K562 (cell line): ENCODE data around the gene ZNF318. TPM values are rescaled to one million over a fixed set of nuclear protein-coding genes. Genes with fewer than 3 reads are reported as not detected.

Experiments
- ATAC-seq: fragments of 200-7000 bp; cut with Tn5 transposase; 3 replicates; pipeline ENCODE4 v1.9.1; 2020; ENCODE audit warnings: moderate library complexity
- BruUV-seq: library from RNA; stranded (reverse); fragments of 400-500 nt; replicated peaks from 2 replicates; lab custom pipeline; 2021; lab: Mats Ljungman, UMichigan
- CTCF ChIA-PET: fragments of 300-600 bp; formaldehyde crosslinking; extraction: SDS; loops from one replicate; lab custom pipeline; 2021; ENCODE audit warnings: low intra/inter-chr PET ratio; lab: Yijun Ruan, JAX
- POLR2A ChIA-PET: fragments of 300-600, 350-650 bp; sonication (Branson Sonifier 250); formaldehyde crosslinking; extraction: SDS; loops from one replicate; lab custom pipeline; 2021; ENCODE audit warnings: antibody characterized with exemption, inconsistent platforms; lab: Yijun Ruan, JAX
- DNase-seq, 4 experiments: peaks; one replicate each; pipeline versions ENCODE4 v3.0.0 to v3.0.0-alpha.2; 2011 to 2018; ENCODE audit warnings: low spot score in 3 of 4, mixed read lengths in 3 of 4; ENCODE audit errors: extremely low read depth in 1 of 4
- FAIRE-seq: peaks from 2 replicates; lab custom pipeline; 2011; peaks lifted over from hg19 to GRCh38; lab: Jason Lieb, UNC
- H2AFZ ChIP-seq: 2 replicates; pipeline ENCODE4 v1.6.0; 2011; ENCODE audit warnings: low read depth, low read length, control low read depth, inconsistent platforms
- H3K27ac ChIP-seq: fragments of 200-600 bp; 3 replicates; pipeline ENCODE4 v1.8.0; 2011; ENCODE audit warnings: low read depth, mild to moderate bottlenecking, control low read depth, inconsistent platforms, low read length, moderate library complexity, mixed read lengths; ENCODE audit errors: extremely low read depth
- H3K27me3 ChIP-seq, 2 experiments: fragments of 300-600 bp in 1 of 2; 2 replicates in 1 of 2; 3 replicates in 1 of 2; pipeline versions ENCODE4 v1.6.0 to v1.8.0; 2011; ENCODE audit warnings: inconsistent platforms in 2 of 2, low read length in 2 of 2, mild to moderate bottlenecking in 1 of 2, mixed read lengths in 1 of 2, moderate library complexity in 1 of 2; ENCODE audit not compliant: control insufficient read depth in 2 of 2, insufficient read depth in 2 of 2
- H3K36me3 ChIP-seq: fragments of 300-600 bp; 3 replicates; pipeline ENCODE4 v1.8.0; 2011; ENCODE audit warnings: mild to moderate bottlenecking, low read length, inconsistent platforms; ENCODE audit not compliant: control insufficient read depth, insufficient read depth
- H3K4me1 ChIP-seq, 2 experiments: fragments of 200-600 bp in 1 of 2; replicated peaks in 1 of 2; 2 replicates in 1 of 2; 3 replicates in 1 of 2; pipeline versions ENCODE4 v1.5.1 to v1.8.0; 2011; ENCODE audit warnings: inconsistent platforms in 2 of 2, low read length in 2 of 2, mild to moderate bottlenecking in 1 of 2, mixed read lengths in 1 of 2, moderate library complexity in 1 of 2; ENCODE audit not compliant: control insufficient read depth in 2 of 2, insufficient read depth in 2 of 2
- H3K4me2 ChIP-seq: 2 replicates; pipeline ENCODE4 v1.6.1; 2011; ENCODE audit warnings: low read length, control low read depth, inconsistent platforms, mixed read lengths; ENCODE audit not compliant: insufficient read depth
- H3K4me3 ChIP-seq: fragments of 200-600 bp; sonication (generic), shearing (Covaris generic); 2 replicates; pipeline ENCODE4 v1.5.1; 2016; ENCODE audit warnings: control low read depth, inconsistent platforms
- H3K79me2 ChIP-seq: fragments of 200-600 bp; 3 replicates; pipeline ENCODE4 v1.8.0; 2011; ENCODE audit warnings: low read length, inconsistent platforms; ENCODE audit not compliant: control insufficient read depth, insufficient read depth
- H3K9ac ChIP-seq, 2 experiments: 2 replicates each; pipeline versions ENCODE4 v1.6.0 to v1.6.1; 2011; ENCODE audit warnings: low read depth in 2 of 2, low read length in 2 of 2, control low read depth in 1 of 2, inconsistent platforms in 1 of 2, mild to moderate bottlenecking in 1 of 2, mixed read lengths in 1 of 2; ENCODE audit not compliant: insufficient read depth in 1 of 2
- H3K9me1 ChIP-seq: one replicate; pipeline ENCODE4 v1.6.0; 2011; ENCODE audit warnings: inconsistent platforms, mild to moderate bottlenecking, low read length, moderate library complexity; ENCODE audit not compliant: control insufficient read depth, insufficient read depth
- H3K9me3 ChIP-seq: replicated peaks from 2 replicates; pipeline ENCODE4 v1.5.1; 2011; ENCODE audit warnings: low read depth, low read length, inconsistent platforms; ENCODE audit not compliant: control insufficient read depth, insufficient read depth
- H4K20me1 ChIP-seq: replicated peaks from 2 replicates; pipeline ENCODE4 v1.6.1; 2011; ENCODE audit warnings: low read length, inconsistent platforms, mixed read lengths; ENCODE audit not compliant: control insufficient read depth, insufficient read depth
- BDP1 ChIP-seq: IDR thresholded peaks from 3 replicates; pipeline ENCODE4 v1.6.1; 2011; ENCODE audit not compliant: insufficient read length, insufficient read depth
- CHD1 ChIP-seq: fragments of 200-600 bp; sonication (generic); IDR thresholded peaks from one replicate; pipeline ENCODE4 v1.6.1; 2012; ENCODE audit warnings: mild to moderate bottlenecking, moderate library complexity, low read length, inconsistent platforms
- FOSL1 ChIP-seq: fragments of 200-800 bp; sonication (Bioruptor generic); conservative IDR thresholded peaks from 2 replicates; pipeline ENCODE4 v1.6.1; 2016; ENCODE audit warnings: missing genetic modification characterization, missing compliant biosample characterization
- JUND ChIP-seq, 2 experiments: IDR thresholded peaks; 2 replicates in 1 of 2; 3 replicates in 1 of 2; pipeline ENCODE4 v1.6.1; 2011; ENCODE audit warnings: borderline replicate concordance in 2 of 2, low read depth in 2 of 2, low read length in 2 of 2, improper control_type of control experiment in 1 of 2, missing biosample characterization in 1 of 2, missing genetic modification characterization in 1 of 2, missing genetic modification reagents in 1 of 2
- POLR3G ChIP-seq: IDR thresholded peaks from 2 replicates; pipeline ENCODE4 v1.6.1; 2011; ENCODE audit not compliant: insufficient read length, insufficient replicate concordance; ENCODE audit errors: extremely low read depth
- RAD21 ChIP-seq, 2 experiments: fragments of 250-450 bp in 1 of 2; fragments of 450-650 bp in 1 of 2; sonication (Bioruptor Pico) in 1 of 2; formaldehyde crosslinking in 1 of 2; IDR thresholded peaks in 1 of 2; conservative IDR thresholded peaks in 1 of 2; 2 replicates each; pipeline versions ENCODE4 v1.4.0 to v1.8.0; 2020 to 2022; ENCODE audit warnings: mild to moderate bottlenecking in 2 of 2, moderate library complexity in 1 of 2
- SAFB2 ChIP-seq: fragments of 200-400 bp; formaldehyde crosslinking; IDR thresholded peaks from 2 replicates; pipeline ENCODE4 v1.6.1; 2018; ENCODE audit warnings: borderline replicate concordance, low read length, low read depth, moderate library complexity; ENCODE audit not compliant: severe bottlenecking
- ZKSCAN8 ChIP-seq: fragments of 200-800 bp; sonication (Bioruptor generic); IDR thresholded peaks from 2 replicates; pipeline ENCODE4 v1.6.1; 2016; ENCODE audit warnings: missing genetic modification characterization, missing compliant biosample characterization
- ZNF696 ChIP-seq: fragments of 250-450 bp; sonication (Bioruptor Pico); conservative IDR thresholded peaks from 2 replicates; pipeline ENCODE4 v1.4.0; 2020; ENCODE audit warnings: mild to moderate bottlenecking, moderate library complexity
- WGBS: fragments of 100-300 bp; shearing (Covaris generic); methylation state at CpG from one replicate; pipeline ENCODE4 v1.1.6; 2016; ENCODE audit warnings: low coverage, mixed read lengths; ENCODE audit not compliant: insufficient coverage; ENCODE audit errors: missing lambda C conversion rate; 5-methylcytosine and 5-hydroxymethylcytosine counted together
- in situ Hi-C: fragments of 300-500 bp; cut with MboI; formaldehyde crosslinking; loops from 4 replicates; pipeline ENCODE4 v1.15.0; 2018; ENCODE audit warnings: inconsistent platforms, mixed read lengths
- intact Hi-C: fragments of 100-400 bp; cut with micrococcal nuclease; formaldehyde crosslinking; loops from 2 replicates; pipeline ENCODE4 v1.14.2; 2022
- polyA plus RNA-seq, 8 experiments: library from polyadenylated mRNA; depleted of rRNA in 4 of 8; stranded (reverse) in 5 of 8; unstranded in 3 of 8; fragments of >200 nt; fragmentation: Nextera tagmentation in 2 of 8; fragmentation: Illumina TruSeq in 1 of 8; extraction: Ambion mirVana in 2 of 8; extraction: Trizol in 1 of 8; gene quantifications; 2 replicates each; pipeline versions ENCODE4 v1.2.1 to v1.2.3, GENCODE V29; 2011 to 2014; ENCODE audit warnings: inconsistent platforms in 1 of 8, missing spikeins in 1 of 8
- total RNA-seq, 7 experiments: library from RNA; depleted of rRNA in 6 of 7; stranded (reverse); fragments of >200 nt in 6 of 7; fragmentation: Illumina TruSeq in 2 of 7; extraction: Trizol in 2 of 7; gene quantifications; 2 replicates each; pipeline versions ENCODE4 v1.2.1 to v1.2.3, GENCODE V29; 2011 to 2021; ENCODE audit warnings: low replicate concordance in 1 of 7
- TF ChIP-seq, protein P1 (sequence below): fragments of 150-350 bp; IDR thresholded peaks from 2 replicates; pipeline ENCODE4 v1.6.1; 2014; ENCODE audit warnings: low read depth, mild to moderate bottlenecking, low read length, borderline replicate concordance
- TF ChIP-seq, protein P2 (sequence below), 2 experiments: fragments of 150-350 bp in 1 of 2; IDR thresholded peaks; 2 replicates each; pipeline ENCODE4 v1.6.1; 2012 to 2016; ENCODE audit warnings: low read depth in 2 of 2, low read length in 2 of 2, mild to moderate bottlenecking in 1 of 2, moderate library complexity in 1 of 2

The ZNF318 gene
- total and polyA plus RNA-seq, 9 of the 15 experiments (the other 6 are each of a cell fraction or from before 2014, with no cell fraction given): 3.2 to 19.0 (median 9.2) TPM

DNA sequence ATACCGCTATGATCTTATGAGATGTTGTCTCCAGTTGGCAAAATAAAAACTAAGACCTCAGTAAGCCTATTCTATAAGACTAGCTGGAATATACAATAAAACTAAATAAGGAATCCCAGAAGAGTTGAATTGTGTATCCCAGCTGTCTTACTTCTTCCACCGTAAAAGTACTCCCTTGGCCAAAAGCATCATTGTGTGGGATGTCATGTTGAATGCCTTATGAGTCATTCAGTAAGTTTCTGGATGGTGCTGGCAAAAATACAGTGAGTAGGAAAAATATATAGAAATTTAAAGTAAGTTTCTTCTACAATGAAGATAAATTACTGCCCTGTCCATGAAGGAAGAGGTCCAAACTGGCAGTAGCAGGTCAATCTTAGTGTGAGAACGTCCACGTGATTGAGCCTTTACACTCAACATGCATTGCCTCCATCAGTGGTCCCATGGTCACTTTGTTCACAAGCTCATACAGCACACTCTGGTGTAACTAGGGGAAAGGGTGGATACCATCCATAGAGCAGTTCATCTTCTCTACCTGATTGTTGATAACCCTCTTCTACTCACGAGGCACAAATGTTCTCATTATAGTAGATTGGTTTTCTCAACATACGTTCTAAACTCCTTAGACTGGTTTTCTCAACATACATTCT lies 13.7 kb upstream of the ZNF318 start:
- Histone ChIP-seq H2AFZ (peak overlapping the region; percentile 29; the same call in 1 of the 2 replicates), H3K79me2 (no peaks in the 10 kb centered on the region), H3K4me2 (no peak overlapping the region), H3K9ac (no peak overlapping the region), H3K9me1 (no peaks in the 10 kb centered on the region), H3K4me3 (no peak overlapping the region), H3K9me3 (no peaks in the 10 kb centered on the region), H3K27me3 (peaks cover 18 to 23% of the 10 kb centered on the region in 2 experiments), H3K4me1 (no peaks in the 10 kb centered on the region; a peak in 2 of 5 replicates), H3K36me3 (no peaks in the 10 kb centered on the region), H3K27ac (no peak overlapping the region), H4K20me1 (no peaks in the 10 kb centered on the region)
- CTCF ChIA-PET: no interaction called here
- ATAC-seq (no peak), FAIRE-seq (no peak), DNase-seq (no peak)
- in situ Hi-C loops (no loop called here), intact Hi-C loops (no loop called here)
- BruUV-seq: no TSS peak
- WGBS: 7% methylated on average over 6 of the region's 6 CpGs
- POLR2A ChIA-PET: interaction anchor here (0.6 to 3.0 kb wide), 6 partner anchors 10 to 209 kb away, joined by 3 to 9 read pairs (median 3); no protein-coding TSS in a partner anchor
- no peak for TF ChIP-seq ZNF696 (CRISPR knock-in tag)
- 0 out of 2 replicates have a peak, but pooled peaks have one; percentile 26 for TF ChIP-seq FOSL1 (tag)
- no peak for TF ChIP-seq CHD1
- TF ChIP-seq RAD21 (CRISPR knock-in tag; conservative IDR thresholded peaks at IDR 0.05 in 1 of 2, IDR thresholded peaks at IDR 0.05 in 1 of 2): 0 out of 4 replicates have a peak, but pooled peaks of 1 of the 2 experiments have one; percentile 11
- TF ChIP-seq, protein P1, sequence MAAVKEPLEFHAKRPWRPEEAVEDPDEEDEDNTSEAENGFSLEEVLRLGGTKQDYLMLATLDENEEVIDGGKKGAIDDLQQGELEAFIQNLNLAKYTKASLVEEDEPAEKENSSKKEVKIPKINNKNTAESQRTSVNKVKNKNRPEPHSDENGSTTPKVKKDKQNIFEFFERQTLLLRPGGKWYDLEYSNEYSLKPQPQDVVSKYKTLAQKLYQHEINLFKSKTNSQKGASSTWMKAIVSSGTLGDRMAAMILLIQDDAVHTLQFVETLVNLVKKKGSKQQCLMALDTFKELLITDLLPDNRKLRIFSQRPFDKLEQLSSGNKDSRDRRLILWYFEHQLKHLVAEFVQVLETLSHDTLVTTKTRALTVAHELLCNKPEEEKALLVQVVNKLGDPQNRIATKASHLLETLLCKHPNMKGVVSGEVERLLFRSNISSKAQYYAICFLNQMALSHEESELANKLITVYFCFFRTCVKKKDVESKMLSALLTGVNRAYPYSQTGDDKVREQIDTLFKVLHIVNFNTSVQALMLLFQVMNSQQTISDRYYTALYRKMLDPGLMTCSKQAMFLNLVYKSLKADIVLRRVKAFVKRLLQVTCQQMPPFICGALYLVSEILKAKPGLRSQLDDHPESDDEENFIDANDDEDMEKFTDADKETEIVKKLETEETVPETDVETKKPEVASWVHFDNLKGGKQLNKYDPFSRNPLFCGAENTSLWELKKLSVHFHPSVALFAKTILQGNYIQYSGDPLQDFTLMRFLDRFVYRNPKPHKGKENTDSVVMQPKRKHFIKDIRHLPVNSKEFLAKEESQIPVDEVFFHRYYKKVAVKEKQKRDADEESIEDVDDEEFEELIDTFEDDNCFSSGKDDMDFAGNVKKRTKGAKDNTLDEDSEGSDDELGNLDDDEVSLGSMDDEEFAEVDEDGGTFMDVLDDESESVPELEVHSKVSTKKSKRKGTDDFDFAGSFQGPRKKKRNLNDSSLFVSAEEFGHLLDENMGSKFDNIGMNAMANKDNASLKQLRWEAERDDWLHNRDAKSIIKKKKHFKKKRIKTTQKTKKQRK: no peak
- no peak for TF ChIP-seq POLR3G
- TF ChIP-seq SAFB2: no peak
- TF ChIP-seq, protein P2, sequence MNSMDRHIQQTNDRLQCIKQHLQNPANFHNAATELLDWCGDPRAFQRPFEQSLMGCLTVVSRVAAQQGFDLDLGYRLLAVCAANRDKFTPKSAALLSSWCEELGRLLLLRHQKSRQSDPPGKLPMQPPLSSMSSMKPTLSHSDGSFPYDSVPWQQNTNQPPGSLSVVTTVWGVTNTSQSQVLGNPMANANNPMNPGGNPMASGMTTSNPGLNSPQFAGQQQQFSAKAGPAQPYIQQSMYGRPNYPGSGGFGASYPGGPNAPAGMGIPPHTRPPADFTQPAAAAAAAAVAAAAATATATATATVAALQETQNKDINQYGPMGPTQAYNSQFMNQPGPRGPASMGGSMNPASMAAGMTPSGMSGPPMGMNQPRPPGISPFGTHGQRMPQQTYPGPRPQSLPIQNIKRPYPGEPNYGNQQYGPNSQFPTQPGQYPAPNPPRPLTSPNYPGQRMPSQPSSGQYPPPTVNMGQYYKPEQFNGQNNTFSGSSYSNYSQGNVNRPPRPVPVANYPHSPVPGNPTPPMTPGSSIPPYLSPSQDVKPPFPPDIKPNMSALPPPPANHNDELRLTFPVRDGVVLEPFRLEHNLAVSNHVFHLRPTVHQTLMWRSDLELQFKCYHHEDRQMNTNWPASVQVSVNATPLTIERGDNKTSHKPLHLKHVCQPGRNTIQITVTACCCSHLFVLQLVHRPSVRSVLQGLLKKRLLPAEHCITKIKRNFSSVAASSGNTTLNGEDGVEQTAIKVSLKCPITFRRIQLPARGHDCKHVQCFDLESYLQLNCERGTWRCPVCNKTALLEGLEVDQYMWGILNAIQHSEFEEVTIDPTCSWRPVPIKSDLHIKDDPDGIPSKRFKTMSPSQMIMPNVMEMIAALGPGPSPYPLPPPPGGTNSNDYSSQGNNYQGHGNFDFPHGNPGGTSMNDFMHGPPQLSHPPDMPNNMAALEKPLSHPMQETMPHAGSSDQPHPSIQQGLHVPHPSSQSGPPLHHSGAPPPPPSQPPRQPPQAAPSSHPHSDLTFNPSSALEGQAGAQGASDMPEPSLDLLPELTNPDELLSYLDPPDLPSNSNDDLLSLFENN (IDR thresholded peaks at IDR 0.05; ENCODE audit: low read depth in 2 of 2, low read length in 2 of 2): no peak
- TF ChIP-seq JUND (IDR thresholded peaks at IDR 0.05; ENCODE audit: borderline replicate concordance, low read depth, low read length): no peak
- no peak for TF ChIP-seq JUND (tag; IDR thresholded peaks at IDR 0.05; ENCODE audit: borderline replicate concordance, low read depth, low read length)
- TF ChIP-seq ZKSCAN8 (CRISPR knock-in tag): 0 out of 2 replicates have a peak, but pooled peaks have one; percentile 25
- TF ChIP-seq BDP1: no peak
